ENCODE results near the gene FLYWCH1.

Gene FLYWCH1

GRCh38 chr16:2985462-2985861 is 73.7 kb downstream of the FLYWCH1 start:
- no peak overlapping the region for H3K4me3 ChIP-seq (ENCODE audit: control insufficient read depth in 1 of 7, extremely low read depth in 1 of 7, insufficient read depth in 4 of 7, low read depth in 2 of 7, low read length in 6 of 7)
- ChIA-PET POLR2A (no interaction called here), CTCF (interaction anchor here (1.2 to 1.7 kb wide), 4 partner anchors 14 to 24 kb away, joined by 3 to 4 read pairs (median 4); no protein-coding TSS in a partner anchor)
- no peaks in the 10 kb centered on the region for H3K9me3 ChIP-seq (ENCODE audit: control extremely low read depth in 1 of 5, control insufficient read depth in 4 of 5, insufficient read depth in 2 of 5, low read depth in 1 of 5, low read length in 4 of 5)
- peaks cover 0 to 20% (median 11%) of the 10 kb centered on the region in 4 experiments for H3K4me1 ChIP-seq (ENCODE audit: control extremely low read depth in 1 of 4, control insufficient read depth in 4 of 4, insufficient read depth in 4 of 4, low read length in 3 of 4)
- no peak for DNase-seq
- no peaks in the 10 kb centered on the region for H3K27me3 ChIP-seq (replicated peaks in 2 of 5; ENCODE audit: control insufficient read depth in 4 of 5, insufficient read depth in 5 of 5, low read length in 4 of 5)
- H3K27ac ChIP-seq (ENCODE audit: insufficient read depth in 1 of 2, low read depth in 1 of 2, low read length in 2 of 2, poor library complexity in 1 of 2, severe bottlenecking in 2 of 2), result no peak overlapping the region
- no peaks in the 10 kb centered on the region for H3K36me3 ChIP-seq (ENCODE audit: control insufficient read depth in 4 of 4, insufficient read depth in 4 of 4, low read length in 3 of 4)
- 96% methylated on average over 7 of the region's 9 CpGs for WGBS (ENCODE audit: insufficient coverage)

DNA sequence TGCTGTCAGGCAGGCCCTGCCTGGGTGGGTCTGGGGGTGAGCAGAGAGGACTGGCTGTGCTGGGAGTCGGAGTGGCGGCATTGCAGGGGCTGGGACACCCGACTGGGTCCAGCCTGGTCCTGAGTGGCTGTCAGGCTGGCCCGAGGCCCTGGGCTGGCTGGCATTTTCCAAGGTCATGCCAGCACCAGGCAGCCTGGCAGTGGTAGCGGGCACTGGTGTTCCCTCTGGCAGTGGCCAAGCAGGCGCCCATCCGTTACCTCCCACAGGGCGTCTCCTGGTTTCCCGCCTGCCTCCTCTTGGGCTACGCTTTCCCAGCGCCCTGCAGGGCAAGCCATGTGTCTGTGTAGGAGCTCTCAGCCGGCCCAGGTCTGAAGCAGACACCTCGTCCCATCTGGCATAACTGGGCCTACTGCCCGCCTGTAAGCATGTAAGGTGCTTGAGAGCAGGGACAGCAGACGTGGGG is 74.2 kb downstream of the FLYWCH1 start:
- ChIA-PET CTCF (interaction anchor here (1.0 to 1.7 kb wide), 3 partner anchors 9 to 18 kb away, joined by 3 to 4 read pairs (median 3); no protein-coding TSS in a partner anchor), POLR2A (no interaction called here)
- Histone ChIP-seq H3K27ac (ENCODE audit: insufficient read depth in 1 of 2, low read depth in 1 of 2, low read length in 2 of 2, poor library complexity in 1 of 2, severe bottlenecking in 2 of 2) (no peak overlapping the region), H3K9me3 (ENCODE audit: control extremely low read depth in 1 of 5, control insufficient read depth in 4 of 5, insufficient read depth in 2 of 5, low read depth in 1 of 5, low read length in 4 of 5) (no peaks in the 10 kb centered on the region), H3K4me3 (ENCODE audit: control insufficient read depth in 1 of 7, extremely low read depth in 1 of 7, insufficient read depth in 4 of 7, low read depth in 2 of 7, low read length in 6 of 7) (no peak overlapping the region), H3K4me1 (ENCODE audit: control extremely low read depth in 1 of 4, control insufficient read depth in 4 of 4, insufficient read depth in 4 of 4, low read length in 3 of 4) (peaks cover 0 to 16% (median 9%) of the 10 kb centered on the region in 4 experiments), H3K27me3 (replicated peaks in 2 of 5; ENCODE audit: control insufficient read depth in 4 of 5, insufficient read depth in 5 of 5, low read length in 4 of 5) (no peaks in the 10 kb centered on the region), H3K36me3 (ENCODE audit: control insufficient read depth in 4 of 4, insufficient read depth in 4 of 4, low read length in 3 of 4) (no peaks in the 10 kb centered on the region)
- WGBS (ENCODE audit: insufficient coverage), result 99% methylated on average over 13 of the region's 15 CpGs
- no peak for DNase-seq

- DNase-seq, result no peak
- no peak overlapping the region for H3K27ac ChIP-seq (ENCODE audit: insufficient read depth in 1 of 2, low read depth in 1 of 2, low read length in 2 of 2, poor library complexity in 1 of 2, severe bottlenecking in 2 of 2)
- H3K4me1 ChIP-seq (ENCODE audit: control extremely low read depth in 1 of 4, control insufficient read depth in 4 of 4, insufficient read depth in 4 of 4, low read length in 3 of 4), result peaks cover 0 to 8% (median 6%) of the 10 kb centered on the region in 4 experiments
- WGBS (ENCODE audit: insufficient coverage), result 91% methylated on average over 10 of the region's 17 CpGs
- no peaks in the 10 kb centered on the region for H3K27me3 ChIP-seq (replicated peaks in 2 of 5; ENCODE audit: control insufficient read depth in 4 of 5, insufficient read depth in 5 of 5, low read length in 4 of 5)
- ChIA-PET CTCF (interaction anchor here (1.0 to 3.2 kb wide), 2 partner anchors 9 to 15 kb away, joined by 3 to 9 read pairs; no protein-coding TSS in a partner anchor), POLR2A (no interaction called here)
- H3K36me3 ChIP-seq (ENCODE audit: control insufficient read depth in 4 of 4, insufficient read depth in 4 of 4, low read length in 3 of 4), result no peaks in the 10 kb centered on the region
- no peaks in the 10 kb centered on the region for H3K9me3 ChIP-seq (ENCODE audit: control extremely low read depth in 1 of 5, control insufficient read depth in 4 of 5, insufficient read depth in 2 of 5, low read depth in 1 of 5, low read length in 4 of 5)
- H3K4me3 ChIP-seq (ENCODE audit: control insufficient read depth in 1 of 7, extremely low read depth in 1 of 7, insufficient read depth in 4 of 7, low read depth in 2 of 7, low read length in 6 of 7), result no peak overlapping the region
Observed at GRCh38 chr16:2986623-2987188, 75.0 kb downstream of the FLYWCH1 start.

DNA sequence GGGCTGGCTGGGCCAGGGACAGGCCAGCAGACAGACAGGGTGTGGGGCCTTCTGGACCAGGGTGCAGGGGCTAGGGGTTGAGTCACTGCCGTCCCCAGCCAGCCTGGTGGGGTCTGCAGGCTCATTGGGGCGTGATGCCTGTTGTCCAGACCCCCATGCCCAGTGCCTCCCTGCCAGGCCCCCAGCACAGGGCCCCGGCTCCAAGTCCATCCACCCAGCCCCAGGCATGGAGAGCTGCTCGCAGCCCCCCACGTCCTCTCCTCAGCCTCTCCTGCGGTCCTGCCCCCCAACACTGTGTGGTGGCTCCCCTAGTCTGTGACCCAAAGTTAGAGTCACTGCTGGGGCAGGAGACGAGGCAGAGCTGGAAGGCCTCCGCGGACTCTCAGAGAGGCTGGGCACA is 75.6 kb downstream of the FLYWCH1 start:
- 99% methylated on average over 6 of the region's 9 CpGs for WGBS (ENCODE audit: insufficient coverage)
- DNase-seq, result no peak
- POLR2A ChIA-PET, result no interaction called here
- Histone ChIP-seq H3K36me3 (ENCODE audit: control insufficient read depth in 4 of 4, insufficient read depth in 4 of 4, low read length in 3 of 4) (no peaks in the 10 kb centered on the region), H3K4me3 (ENCODE audit: control insufficient read depth in 1 of 7, extremely low read depth in 1 of 7, insufficient read depth in 4 of 7, low read depth in 2 of 7, low read length in 6 of 7) (no peak overlapping the region), H3K9me3 (ENCODE audit: control extremely low read depth in 1 of 5, control insufficient read depth in 4 of 5, insufficient read depth in 2 of 5, low read depth in 1 of 5, low read length in 4 of 5) (no peaks in the 10 kb centered on the region), H3K27me3 (replicated peaks in 2 of 5; ENCODE audit: control insufficient read depth in 4 of 5, insufficient read depth in 5 of 5, low read length in 4 of 5) (no peaks in the 10 kb centered on the region), H3K27ac (ENCODE audit: insufficient read depth in 1 of 2, low read depth in 1 of 2, low read length in 2 of 2, poor library complexity in 1 of 2, severe bottlenecking in 2 of 2) (no peak overlapping the region), H3K4me1 (ENCODE audit: control extremely low read depth in 1 of 4, control insufficient read depth in 4 of 4, insufficient read depth in 4 of 4, low read length in 3 of 4) (peaks cover 0 to 7% (median 6%) of the 10 kb centered on the region in 4 experiments)
- CTCF ChIA-PET, result interaction anchor here (1.5 to 3.2 kb wide), 4 partner anchors 9 to 15 kb away, joined by 3 to 9 read pairs (median 6); no protein-coding TSS in a partner anchor

DNA sequence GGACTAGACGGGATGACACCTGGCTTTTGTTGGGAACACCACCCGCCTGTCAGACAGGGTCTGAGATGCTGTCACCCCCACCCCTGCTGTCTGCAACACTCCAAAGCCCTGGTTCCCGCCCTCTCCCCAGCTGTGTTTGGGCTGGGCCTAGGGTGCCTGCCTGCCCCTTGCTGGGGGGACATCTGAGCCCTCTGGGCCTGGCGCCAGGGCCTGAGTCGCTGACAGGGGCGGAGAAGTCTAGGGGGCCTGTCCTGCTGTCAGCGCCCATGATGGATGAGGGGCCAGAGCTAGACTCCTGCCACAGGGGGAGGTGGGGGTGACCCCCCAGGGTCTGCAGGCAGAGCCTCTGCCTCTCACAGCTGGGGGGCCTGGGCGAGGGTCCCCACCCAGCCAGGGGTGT is 76.1 kb downstream of the FLYWCH1 start:
- CTCF ChIA-PET, result interaction anchor here (0.9 to 3.2 kb wide), 5 partner anchors 9 to 61 kb away, joined by 3 to 9 read pairs (median 4); no protein-coding TSS in a partner anchor
- WGBS (ENCODE audit: insufficient coverage), result 94% methylated on average over 8 of the region's 8 CpGs
- POLR2A ChIA-PET, result no interaction called here

GRCh38 chr16:2988590-2989099 is 76.9 kb downstream of the FLYWCH1 start:
- H3K36me3 ChIP-seq (ENCODE audit: control insufficient read depth in 4 of 4, insufficient read depth in 4 of 4, low read length in 3 of 4), result no peaks in the 10 kb centered on the region
- DNase-seq, result no peak
- CTCF ChIA-PET, result interaction anchor here (0.9 to 3.2 kb wide), 5 partner anchors 8 to 60 kb away, joined by 3 to 9 read pairs (median 4); no protein-coding TSS in a partner anchor
- H3K4me3 ChIP-seq (ENCODE audit: control insufficient read depth in 1 of 7, extremely low read depth in 1 of 7, insufficient read depth in 4 of 7, low read depth in 2 of 7, low read length in 6 of 7), result no peak overlapping the region
- H3K27ac ChIP-seq (ENCODE audit: insufficient read depth in 1 of 2, low read depth in 1 of 2, low read length in 2 of 2, poor library complexity in 1 of 2, severe bottlenecking in 2 of 2), result no peak overlapping the region
- H3K27me3 ChIP-seq (replicated peaks in 2 of 5; ENCODE audit: control insufficient read depth in 4 of 5, insufficient read depth in 5 of 5, low read length in 4 of 5), result no peaks in the 10 kb centered on the region
- 97% methylated on average over 5 of the region's 8 CpGs for WGBS (ENCODE audit: insufficient coverage)
- peaks cover 0 to 5% (median 4%) of the 10 kb centered on the region in 4 experiments for H3K4me1 ChIP-seq (ENCODE audit: control extremely low read depth in 1 of 4, control insufficient read depth in 4 of 4, insufficient read depth in 4 of 4, low read length in 3 of 4)
- no peaks in the 10 kb centered on the region for H3K9me3 ChIP-seq (ENCODE audit: control extremely low read depth in 1 of 5, control insufficient read depth in 4 of 5, insufficient read depth in 2 of 5, low read depth in 1 of 5, low read length in 4 of 5)
- POLR2A ChIA-PET, result no interaction called here

More for the DNA sequence above, 76.1 kb downstream of the FLYWCH1 start:
- Histone ChIP-seq H3K27me3 (replicated peaks in 2 of 5; ENCODE audit: control insufficient read depth in 4 of 5, insufficient read depth in 5 of 5, low read length in 4 of 5) (no peaks in the 10 kb centered on the region), H3K36me3 (ENCODE audit: control insufficient read depth in 4 of 4, insufficient read depth in 4 of 4, low read length in 3 of 4) (no peaks in the 10 kb centered on the region), H3K27ac (ENCODE audit: insufficient read depth in 1 of 2, low read depth in 1 of 2, low read length in 2 of 2, poor library complexity in 1 of 2, severe bottlenecking in 2 of 2) (no peak overlapping the region), H3K4me1 (ENCODE audit: control extremely low read depth in 1 of 4, control insufficient read depth in 4 of 4, insufficient read depth in 4 of 4, low read length in 3 of 4) (peaks cover 0 to 7% (median 6%) of the 10 kb centered on the region in 4 experiments), H3K9me3 (ENCODE audit: control extremely low read depth in 1 of 5, control insufficient read depth in 4 of 5, insufficient read depth in 2 of 5, low read depth in 1 of 5, low read length in 4 of 5) (no peaks in the 10 kb centered on the region), H3K4me3 (ENCODE audit: control insufficient read depth in 1 of 7, extremely low read depth in 1 of 7, insufficient read depth in 4 of 7, low read depth in 2 of 7, low read length in 6 of 7) (no peak overlapping the region)
- no peak for DNase-seq

GRCh38 chr16:2990891-2991290 is 79.2 kb downstream of the FLYWCH1 start:
- 94% methylated on average over 3 of the region's 10 CpGs for WGBS (ENCODE audit: insufficient coverage)
- H3K27me3 ChIP-seq (replicated peaks in 2 of 5; ENCODE audit: control insufficient read depth in 4 of 5, insufficient read depth in 5 of 5, low read length in 4 of 5), result no peaks in the 10 kb centered on the region
- H3K9me3 ChIP-seq (ENCODE audit: control extremely low read depth in 1 of 5, control insufficient read depth in 4 of 5, insufficient read depth in 2 of 5, low read depth in 1 of 5, low read length in 4 of 5), result no peaks in the 10 kb centered on the region
- DNase-seq, result no peak
- POLR2A ChIA-PET, result no interaction called here
- H3K36me3 ChIP-seq (ENCODE audit: control insufficient read depth in 4 of 4, insufficient read depth in 4 of 4, low read length in 3 of 4), result no peaks in the 10 kb centered on the region
- no peak overlapping the region for H3K4me3 ChIP-seq (ENCODE audit: control insufficient read depth in 1 of 7, extremely low read depth in 1 of 7, insufficient read depth in 4 of 7, low read depth in 2 of 7, low read length in 6 of 7)
- H3K27ac ChIP-seq (ENCODE audit: insufficient read depth in 1 of 2, low read depth in 1 of 2, low read length in 2 of 2, poor library complexity in 1 of 2, severe bottlenecking in 2 of 2), result no peak overlapping the region
- H3K4me1 ChIP-seq (ENCODE audit: control extremely low read depth in 1 of 4, control insufficient read depth in 4 of 4, insufficient read depth in 4 of 4, low read length in 3 of 4), result no peaks in the 10 kb centered on the region
- CTCF ChIA-PET, result interaction anchor here (0.9 kb wide), 1 partner anchor 23 kb away, joined by 3 read pairs; no protein-coding TSS in a partner anchor

All from common myeloid progenitor, CD34-positive (primary cell).